ENCODE data around the gene CEP63. TPM values are rescaled to one million over a fixed set of nuclear protein-coding genes. Genes with fewer than 3 reads are reported as not detected.

Gene CEP63
- total RNA-seq, 3 donors from 2014 or later (not counting 1 experiment from before 2014, with no cell fraction given), result 17.9 to 25.7 (median 19.5) TPM

- intact Hi-C loops (cut with micrococcal nuclease), result no loop called here
- WGBS (ENCODE audit: insufficient coverage), result 65% methylated on average over 13 of the region's 13 CpGs
- Mint-ChIP-seq H3K36me3 (no peaks in the 10 kb centered on the region), H3K9me3 (no peaks in the 10 kb centered on the region), H3K4me1 (peaks cover 0 to 12% of the 10 kb centered on the region in 2 donors), H3K27me3 (ENCODE audit: low read depth in 2 of 2) (peaks cover 0 to 5% of the 10 kb centered on the region in 2 donors), H3K4me3 (no peak overlapping the region), H3K27ac (no peak overlapping the region)
- ATAC-seq (no peak), DNase-seq (no peak)
- Histone ChIP-seq H3K4me1 (ENCODE audit: control insufficient read depth, insufficient read depth, low read length) (peaks cover 10% of the 10 kb centered on the region), H3K27me3 (ENCODE audit: control insufficient read depth, insufficient read depth, low read length) (no peaks in the 10 kb centered on the region), H3K4me3 (ENCODE audit: low read length) (no peak overlapping the region), H3K27ac (ENCODE audit: low read length) (no peak overlapping the region), H3K36me3 (ENCODE audit: control insufficient read depth, insufficient read depth, low read length) (no peaks in the 10 kb centered on the region), H3K9me3 (ENCODE audit: control insufficient read depth, insufficient read depth, low read length) (no peaks in the 10 kb centered on the region)
- TF ChIP-seq CTCF (IDR thresholded peaks at IDR 0.05), result no peak
Measured at GRCh38 chr3:134607054-134608022, 121.5 kb downstream of the CEP63 start.

GRCh38 chr3:134608023-134608770 is 122.3 kb downstream of the CEP63 start:
- 91% methylated on average over 6 of the region's 6 CpGs for WGBS (ENCODE audit: insufficient coverage)
- intact Hi-C loops (cut with micrococcal nuclease), result no loop called here
- peaks cover 0 to 5% of the 10 kb centered on the region in 2 donors for H3K27me3 Mint-ChIP-seq (ENCODE audit: low read depth in 2 of 2)

GRCh38 chr3:134608771-134609435 is 123.0 kb downstream of the CEP63 start:
- no peaks in the 10 kb centered on the region for H3K9me3 Mint-ChIP-seq
- H3K27me3 ChIP-seq (ENCODE audit: control insufficient read depth, insufficient read depth, low read length), result no peaks in the 10 kb centered on the region
- no peak for DNase-seq
- H3K9me3 ChIP-seq (ENCODE audit: control insufficient read depth, insufficient read depth, low read length), result no peaks in the 10 kb centered on the region
- no peak for ATAC-seq
- intact Hi-C loops (cut with micrococcal nuclease), result no loop called here
- 77% methylated on average over 10 of the region's 10 CpGs for WGBS (ENCODE audit: insufficient coverage)
- peaks cover 0 to 12% of the 10 kb centered on the region in 2 donors for H3K4me1 Mint-ChIP-seq
- no peaks in the 10 kb centered on the region for H3K36me3 ChIP-seq (ENCODE audit: control insufficient read depth, insufficient read depth, low read length)
- H3K4me1 ChIP-seq (ENCODE audit: control insufficient read depth, insufficient read depth, low read length), result peaks cover 10% of the 10 kb centered on the region
- H3K4me3 ChIP-seq (ENCODE audit: low read length), result no peak overlapping the region
- H3K27ac ChIP-seq (ENCODE audit: low read length), result no peak overlapping the region
- no peak overlapping the region for H3K27ac Mint-ChIP-seq
- no peak overlapping the region for H3K4me3 Mint-ChIP-seq
- TF ChIP-seq CTCF (IDR thresholded peaks at IDR 0.05), result no peak
- H3K36me3 Mint-ChIP-seq, result no peaks in the 10 kb centered on the region
- H3K27me3 Mint-ChIP-seq (ENCODE audit: low read depth in 2 of 2), result peaks cover 0 to 5% of the 10 kb centered on the region in 2 donors

More at GRCh38 chr3:134608023-134608770, 122.3 kb downstream of the CEP63 start:
- Mint-ChIP-seq H3K36me3 (no peaks in the 10 kb centered on the region), H3K4me1 (peaks cover 0 to 12% of the 10 kb centered on the region in 2 donors), H3K4me3 (no peak overlapping the region), H3K27ac (no peak overlapping the region), H3K9me3 (no peaks in the 10 kb centered on the region)
- ATAC-seq (no peak), DNase-seq (no peak)
- H3K36me3 ChIP-seq (ENCODE audit: control insufficient read depth, insufficient read depth, low read length), result no peaks in the 10 kb centered on the region
- no peak for TF ChIP-seq CTCF (IDR thresholded peaks at IDR 0.05)
- H3K9me3 ChIP-seq (ENCODE audit: control insufficient read depth, insufficient read depth, low read length), result no peaks in the 10 kb centered on the region
- H3K27ac ChIP-seq (ENCODE audit: low read length), result no peak overlapping the region
- H3K4me1 ChIP-seq (ENCODE audit: control insufficient read depth, insufficient read depth, low read length), result peaks cover 10% of the 10 kb centered on the region
- H3K4me3 ChIP-seq (ENCODE audit: low read length), result no peak overlapping the region
- no peaks in the 10 kb centered on the region for H3K27me3 ChIP-seq (ENCODE audit: control insufficient read depth, insufficient read depth, low read length)

Measured in natural killer cell (primary cell).